CD4-positive, alpha-beta T cell (primary cell): ENCODE results near the gene EDAR. TPM values are rescaled to one million over a fixed set of nuclear protein-coding genes. Genes with fewer than 3 reads are reported as not detected.

Source experiments
- ATAC-seq: fragments of 200-7000 bp; cut with Tn5 transposase; one replicate; pipeline ENCODE4 v1.10.0; 2022; ENCODE audit warnings: mild to moderate bottlenecking; ENCODE audit not compliant: poor library complexity
- CTCF ChIA-PET: fragments of 350-600 bp; sonication (Branson Sonifier 250); formaldehyde crosslinking; loops from one replicate; lab custom pipeline; 2021; ENCODE audit warnings: antibody characterized with exemption, inconsistent platforms; lab: Charles Lee
- POLR2A ChIA-PET: fragments of 350-600 bp; sonication (Branson Sonifier 250); formaldehyde crosslinking; loops from one replicate; lab custom pipeline; 2021; ENCODE audit warnings: antibody characterized with exemption, inconsistent platforms; lab: Charles Lee
- DNase-seq, 14 experiments: peaks; one replicate each; pipeline ENCODE4 v3.0.0-alpha.2; 2013 to 2020; ENCODE audit warnings: mixed read lengths in 2 of 14
- H3K27ac ChIP-seq, 2 donors: one replicate each; pipeline versions ENCODE4 v1.5.1 to v1.7.0; 2013; ENCODE audit warnings: low read length in 2 of 2, low read depth in 1 of 2, mild to moderate bottlenecking in 1 of 2
- H3K27me3 ChIP-seq, 2 experiments: 1 replicate in 1 of 2; 2 replicates in 1 of 2; pipeline versions ENCODE4 v1.6.1 to v1.7.0; 2013; ENCODE audit warnings: low read length in 2 of 2, control low read depth in 1 of 2, mild to moderate bottlenecking in 1 of 2, moderate library complexity in 1 of 2; ENCODE audit not compliant: insufficient read depth in 2 of 2, control insufficient read depth in 1 of 2
- H3K36me3 ChIP-seq: one replicate; pipeline ENCODE4 v1.6.1; 2013; ENCODE audit warnings: low read length, control low read depth; ENCODE audit not compliant: insufficient read depth
- H3K4me1 ChIP-seq: one replicate; pipeline ENCODE4 v1.6.1; 2013; ENCODE audit warnings: low read length, control low read depth; ENCODE audit not compliant: insufficient read depth
- H3K4me3 ChIP-seq: one replicate; pipeline ENCODE4 v1.5.1; 2013; ENCODE audit warnings: mild to moderate bottlenecking, low read length, moderate library complexity
- H3K9me3 ChIP-seq, 2 experiments: 1 replicate in 1 of 2; 2 replicates in 1 of 2; pipeline versions ENCODE4 v1.6.1 to v1.7.0; 2013; ENCODE audit warnings: low read length in 2 of 2, mild to moderate bottlenecking in 2 of 2, control low read depth in 1 of 2, moderate library complexity in 1 of 2; ENCODE audit not compliant: control insufficient read depth in 1 of 2, insufficient read depth in 1 of 2
- H3K27ac Mint-ChIP-seq: one replicate; pipeline ENCODE4 v1.8.0; 2020; ENCODE audit warnings: mixed read lengths
- H3K27me3 Mint-ChIP-seq: one replicate; pipeline ENCODE4 v1.8.0; 2021; ENCODE audit warnings: mixed read lengths
- H3K36me3 Mint-ChIP-seq: one replicate; pipeline ENCODE4 v1.8.0; 2021; ENCODE audit warnings: low read depth, mixed read lengths
- H3K4me1 Mint-ChIP-seq: one replicate; pipeline ENCODE4 v1.8.0; 2021; ENCODE audit warnings: low read depth, mixed read lengths
- H3K4me3 Mint-ChIP-seq: one replicate; pipeline ENCODE4 v1.8.0; 2020; ENCODE audit warnings: mild to moderate bottlenecking, mixed read lengths
- H3K9me3 Mint-ChIP-seq: one replicate; pipeline ENCODE4 v1.8.0; 2020; ENCODE audit warnings: mixed read lengths
- intact Hi-C, 2 experiments: fragments of 100-400 bp; cut with DNase I in 1 of 2; cut with micrococcal nuclease in 1 of 2; formaldehyde crosslinking; loops; one replicate each; pipeline versions ENCODE4 v1.15.1 to v1.9.0; 2023 to 2025; cut with DNase I, micrococcal nuclease
- total RNA-seq, 174 experiments: library from RNA in 2 of 174; stranded (reverse) in 2 of 174; gene quantifications; one replicate each; pipeline ENCODE4 v1.2.3 and lab custom pipeline; 2021 to 2026
- TF ChIP-seq, protein P1 (sequence below): fragments of 200-600 bp; IDR thresholded peaks from one replicate; pipeline ENCODE4 v1.8.0; 2022; ENCODE audit warnings: antibody characterized with exemption, mild to moderate bottlenecking

EDAR gene
- total RNA-seq, 2 experiments from 2014 or later, result 9.4 to 10.3 TPM

DNA sequence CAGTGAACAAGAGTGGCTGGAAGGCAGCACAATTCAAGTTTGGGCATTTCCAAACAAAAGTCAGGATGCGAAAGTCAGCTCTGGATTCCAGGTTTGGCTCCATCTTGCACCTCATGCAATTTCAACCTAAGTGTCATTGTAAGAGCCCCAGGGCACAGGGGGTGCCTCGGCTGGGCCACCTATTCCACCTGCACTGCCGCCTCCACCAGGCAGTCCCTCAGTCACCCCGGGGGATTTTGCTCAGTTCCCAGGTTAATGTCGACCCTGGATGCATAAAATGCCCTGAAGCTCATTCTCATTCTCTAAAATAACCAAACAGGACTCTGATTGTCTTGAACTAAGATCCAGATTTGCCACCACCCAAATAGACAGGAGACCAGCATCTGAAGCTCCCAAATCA lies 77.6 kb downstream of the EDAR start:
- Histone ChIP-seq H3K27me3 (no peaks in the 10 kb centered on the region), H3K36me3 (peaks cover 9% of the 10 kb centered on the region), H3K4me1 (no peaks in the 10 kb centered on the region), H3K4me3 (no peak overlapping the region), H3K27ac (no peak overlapping the region), H3K9me3 (no peaks in the 10 kb centered on the region)
- no peak for ATAC-seq
- H3K9me3 Mint-ChIP-seq, result no peaks in the 10 kb centered on the region
- intact Hi-C loops, result no loop called here
- no peak overlapping the region for H3K27ac Mint-ChIP-seq
- ChIA-PET POLR2A (no interaction called here), CTCF (no interaction called here)
- DNase-seq, result peak in 1 of 14 experiments; percentile 6
- H3K4me3 Mint-ChIP-seq, result no peak overlapping the region
- peaks cover 68% of the 10 kb centered on the region for H3K36me3 Mint-ChIP-seq
- TF ChIP-seq, protein P1, sequence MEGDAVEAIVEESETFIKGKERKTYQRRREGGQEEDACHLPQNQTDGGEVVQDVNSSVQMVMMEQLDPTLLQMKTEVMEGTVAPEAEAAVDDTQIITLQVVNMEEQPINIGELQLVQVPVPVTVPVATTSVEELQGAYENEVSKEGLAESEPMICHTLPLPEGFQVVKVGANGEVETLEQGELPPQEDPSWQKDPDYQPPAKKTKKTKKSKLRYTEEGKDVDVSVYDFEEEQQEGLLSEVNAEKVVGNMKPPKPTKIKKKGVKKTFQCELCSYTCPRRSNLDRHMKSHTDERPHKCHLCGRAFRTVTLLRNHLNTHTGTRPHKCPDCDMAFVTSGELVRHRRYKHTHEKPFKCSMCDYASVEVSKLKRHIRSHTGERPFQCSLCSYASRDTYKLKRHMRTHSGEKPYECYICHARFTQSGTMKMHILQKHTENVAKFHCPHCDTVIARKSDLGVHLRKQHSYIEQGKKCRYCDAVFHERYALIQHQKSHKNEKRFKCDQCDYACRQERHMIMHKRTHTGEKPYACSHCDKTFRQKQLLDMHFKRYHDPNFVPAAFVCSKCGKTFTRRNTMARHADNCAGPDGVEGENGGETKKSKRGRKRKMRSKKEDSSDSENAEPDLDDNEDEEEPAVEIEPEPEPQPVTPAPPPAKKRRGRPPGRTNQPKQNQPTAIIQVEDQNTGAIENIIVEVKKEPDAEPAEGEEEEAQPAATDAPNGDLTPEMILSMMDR, result no peak
- H3K4me1 Mint-ChIP-seq, result no peaks in the 10 kb centered on the region
- no peaks in the 10 kb centered on the region for H3K27me3 Mint-ChIP-seq

DNA sequence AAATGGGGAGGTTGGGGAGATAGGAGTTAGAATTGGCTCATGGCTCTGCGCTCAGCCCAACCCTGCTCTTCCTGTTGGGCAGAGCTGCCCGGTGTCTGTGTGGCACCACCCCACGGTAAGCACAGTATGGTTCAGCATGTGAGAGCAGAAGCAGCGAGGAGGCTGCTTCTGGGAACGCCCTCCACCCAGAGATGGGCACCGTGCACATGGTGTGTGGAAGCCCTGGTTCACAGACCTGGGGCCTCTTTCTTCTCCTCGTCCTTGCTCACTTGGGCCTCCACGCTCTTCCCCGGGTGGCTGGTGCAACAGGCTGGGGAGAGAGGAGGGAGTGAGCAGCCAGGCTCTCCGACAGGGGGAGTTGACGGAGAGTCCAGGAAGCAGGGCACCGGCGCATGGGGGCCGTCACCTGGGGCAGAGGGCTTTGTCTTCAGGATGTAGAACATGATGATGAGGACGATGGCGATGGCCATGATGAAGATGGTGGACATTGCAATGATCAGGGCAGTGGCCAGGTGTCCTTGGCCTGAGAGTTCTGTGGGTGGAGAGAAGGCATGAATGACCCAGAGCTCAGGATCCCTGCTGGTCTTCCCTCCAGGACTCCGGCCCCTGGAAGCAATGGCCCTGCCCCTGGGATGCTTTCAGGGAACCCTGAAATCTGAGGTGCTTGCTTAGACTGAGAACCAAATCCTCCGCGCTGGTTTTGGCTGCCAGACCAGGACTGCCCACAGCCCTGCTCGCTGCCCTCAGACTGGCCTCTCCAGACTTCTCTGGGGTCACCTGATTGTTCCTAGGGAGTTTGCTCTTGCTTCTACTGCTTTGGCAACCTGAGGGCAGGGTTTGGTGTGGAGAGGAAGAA lies 78.3 kb downstream of the EDAR start:
- Mint-ChIP-seq H3K9me3 (no peaks in the 10 kb centered on the region), H3K27ac (no peak overlapping the region), H3K27me3 (no peaks in the 10 kb centered on the region), H3K36me3 (peaks cover 74% of the 10 kb centered on the region), H3K4me3 (no peak overlapping the region), H3K4me1 (no peaks in the 10 kb centered on the region)
- no peaks in the 10 kb centered on the region for H3K4me1 ChIP-seq
- peaks cover 11% of the 10 kb centered on the region for H3K36me3 ChIP-seq
- H3K27ac ChIP-seq, result no peak overlapping the region
- no peaks in the 10 kb centered on the region for H3K27me3 ChIP-seq
- CTCF ChIA-PET, result no interaction called here
- no peak overlapping the region for H3K4me3 ChIP-seq
- no peaks in the 10 kb centered on the region for H3K9me3 ChIP-seq
- intact Hi-C loops, result no loop called here
- ATAC-seq (no peak), DNase-seq (peak in 1 of 14 experiments; percentile 22)
- TF ChIP-seq, protein P1, result no peak
- POLR2A ChIA-PET, result no interaction called here

DNA sequence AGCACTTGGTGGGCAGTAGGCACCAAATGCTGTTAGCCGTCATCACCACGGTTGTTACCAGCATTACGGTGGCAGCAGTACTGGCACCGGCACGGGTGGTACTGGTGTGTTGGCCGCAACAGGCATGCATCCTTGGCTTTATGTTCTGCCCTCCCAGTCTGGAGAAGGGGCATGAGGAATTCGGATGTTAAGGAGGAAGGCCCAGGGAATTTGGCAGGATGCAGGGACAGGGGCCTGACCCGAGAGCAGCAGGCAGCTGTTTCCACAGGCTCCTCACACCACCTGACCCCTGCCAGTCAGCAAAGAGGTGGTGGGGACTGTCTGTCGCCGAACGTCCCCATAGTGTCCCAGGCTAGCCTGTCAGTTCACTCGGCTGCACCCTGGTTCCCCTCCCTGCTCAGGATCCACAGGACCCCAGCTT lies 79.0 kb downstream of the EDAR start:
- intact Hi-C loops, result no loop called here
- H3K4me1 Mint-ChIP-seq, result no peaks in the 10 kb centered on the region
- peaks cover 14% of the 10 kb centered on the region for H3K36me3 ChIP-seq
- no peaks in the 10 kb centered on the region for H3K4me1 ChIP-seq
- ChIA-PET POLR2A (no interaction called here), CTCF (no interaction called here)
- peak in 1 of 14 experiments; percentile 17 for DNase-seq
- no peak for ATAC-seq
- no peaks in the 10 kb centered on the region for H3K9me3 Mint-ChIP-seq
- H3K9me3 ChIP-seq, result no peaks in the 10 kb centered on the region
- no peaks in the 10 kb centered on the region for H3K27me3 Mint-ChIP-seq
- no peaks in the 10 kb centered on the region for H3K27me3 ChIP-seq
- peaks cover 82% of the 10 kb centered on the region for H3K36me3 Mint-ChIP-seq
- H3K4me3 Mint-ChIP-seq, result no peak overlapping the region
- H3K27ac ChIP-seq, result no peak overlapping the region
- TF ChIP-seq, protein P1, result no peak
- H3K27ac Mint-ChIP-seq, result no peak overlapping the region
- H3K4me3 ChIP-seq, result no peak overlapping the region
